Right hindlimb (tissue), 1 donor: Measurements from ENCODE around the gene ATP6V0C.

ENCODE experiments used
- DNase-seq: peaks from one replicate; pipeline ENCODE4 v3.0.0-alpha.2; 2018

The ATP6V0C gene

GRCh38 chr16:2512735-2513404 lies 882 bp upstream of the ATP6V0C start:
- peak; percentile 44 for DNase-seq

GRCh38 chr16:2514333-2515179 lies 804 bp downstream of the ATP6V0C start:
- DNase-seq = peak; percentile 49

GRCh38 chr16:2515180-2515851 lies 1.6 kb downstream of the ATP6V0C start:
- DNase-seq = no peak

- peak; percentile 11 for DNase-seq
Observed at GRCh38 chr16:2516391-2517240, 2.9 kb downstream of the ATP6V0C start.

DNA sequence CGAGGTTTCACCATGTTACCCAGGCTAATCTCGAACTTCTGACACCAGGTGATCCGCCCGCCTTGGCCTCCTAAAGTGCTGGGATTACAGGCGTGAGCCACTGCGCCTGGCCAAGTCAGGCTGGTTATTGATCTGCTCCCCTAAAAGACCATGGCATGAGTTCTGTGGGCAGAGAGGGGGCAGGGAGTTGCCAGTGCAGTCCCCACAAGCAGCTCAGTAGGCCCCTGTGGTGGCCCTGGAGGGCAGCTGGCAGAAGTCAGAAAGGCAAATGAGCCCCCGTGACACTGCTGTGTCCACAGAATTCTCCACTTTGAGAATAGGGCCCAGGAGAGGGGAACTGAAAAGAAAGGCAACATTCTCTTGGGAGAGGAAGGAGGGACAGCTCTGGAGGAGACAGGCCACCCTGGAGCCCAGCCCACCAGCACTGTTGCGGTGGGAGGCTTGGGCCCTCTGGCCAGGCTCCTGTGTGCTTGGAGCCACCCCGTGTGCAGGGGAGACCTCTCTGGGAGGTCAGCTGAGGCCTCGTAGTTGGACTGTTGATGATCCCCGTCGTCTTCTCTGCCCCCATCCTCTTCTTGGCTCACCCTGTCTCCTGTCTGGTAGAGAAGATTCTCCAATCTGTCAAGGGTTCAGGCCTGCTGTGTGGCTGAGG lies 4.3 kb downstream of the ATP6V0C start:
- peak; percentile 20 for DNase-seq

- peak; percentile 32 for DNase-seq
Observed at GRCh38 chr16:2518823-2519710, 5.3 kb downstream of the ATP6V0C start.

- no peak for DNase-seq
Observed at GRCh38 chr16:2519711-2520080, 5.9 kb downstream of the ATP6V0C start.

DNA sequence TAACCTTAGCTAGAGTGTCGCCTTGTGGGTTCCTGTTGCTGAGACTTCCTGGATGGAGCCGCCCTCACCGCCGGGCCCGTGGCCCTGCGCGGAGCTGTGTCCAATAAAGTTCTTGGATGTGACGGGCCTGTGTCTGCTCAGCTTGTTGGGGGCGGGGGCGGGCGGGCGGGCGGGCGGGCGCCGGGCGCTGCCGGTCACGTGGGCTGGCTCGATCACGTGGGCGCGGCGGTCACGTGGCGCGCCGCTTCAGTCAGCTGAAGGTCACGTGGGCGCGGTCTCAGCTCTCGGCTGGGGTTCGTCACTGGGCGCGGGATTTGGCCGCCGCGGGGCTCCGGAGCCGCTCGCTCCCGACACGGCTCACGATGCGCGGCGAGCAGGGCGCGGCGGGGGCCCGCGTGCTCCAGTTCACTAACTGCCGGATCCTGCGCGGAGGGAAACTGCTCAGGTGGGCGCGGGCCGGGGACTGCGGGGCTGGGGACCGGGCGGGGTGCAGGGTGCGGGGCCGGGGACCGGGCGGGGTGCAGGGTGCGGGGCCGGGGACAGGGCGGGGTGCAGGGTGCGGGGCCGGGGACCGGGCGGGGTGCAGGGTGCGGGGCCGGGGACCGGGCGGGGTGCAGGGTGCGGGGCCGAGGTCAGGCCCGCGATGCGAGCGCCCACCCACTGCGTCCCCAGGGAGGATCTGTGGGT lies 6.5 kb downstream of the ATP6V0C start, which contains the start of gene AMDHD2:
AMDHD2 (plus strand) TSS at position 275 of the 687 bp plus-strand sequence; CDS start at position 363, 88 bp downstream.
- peak; percentile 93 for DNase-seq

DNA sequence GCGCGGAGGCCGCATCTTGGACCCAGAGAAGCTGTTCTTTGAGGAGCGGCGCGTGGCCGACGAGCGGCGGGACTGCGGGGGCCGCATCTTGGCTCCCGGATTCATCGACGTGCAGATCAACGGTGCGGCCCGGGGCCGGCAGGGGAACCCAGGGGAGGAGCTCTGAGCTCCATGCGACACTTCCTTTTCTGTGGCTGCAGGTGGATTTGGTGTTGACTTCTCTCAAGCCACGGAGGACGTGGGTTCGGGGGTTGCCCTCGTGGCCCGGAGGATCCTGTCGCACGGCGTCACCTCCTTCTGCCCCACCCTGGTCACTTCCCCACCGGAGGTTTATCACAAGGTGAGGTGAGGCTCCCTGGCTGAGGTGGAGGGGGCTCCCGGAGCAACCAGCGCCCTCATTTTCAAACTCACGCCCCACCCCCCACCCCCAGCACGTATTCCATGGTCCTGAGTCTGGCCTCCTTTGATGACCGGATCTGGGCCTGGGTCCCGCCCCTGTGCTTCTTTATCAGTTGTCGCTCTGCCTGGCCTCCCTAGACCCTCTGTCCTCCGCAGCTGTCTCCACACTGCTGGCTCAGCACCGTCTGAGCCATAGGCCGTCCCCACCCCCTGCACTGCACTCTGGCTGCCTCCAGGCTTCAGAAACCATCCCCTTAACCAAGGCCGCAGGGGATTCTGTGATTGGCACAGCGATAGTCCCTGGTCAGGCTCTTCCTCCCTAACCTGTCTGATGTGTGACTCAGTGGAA lies 7.2 kb downstream of the ATP6V0C start:
- DNase-seq = peak; percentile 24

GRCh38 chr16:2523801-2524231 lies 10.1 kb downstream of the ATP6V0C start:
- DNase-seq = no peak

DNA sequence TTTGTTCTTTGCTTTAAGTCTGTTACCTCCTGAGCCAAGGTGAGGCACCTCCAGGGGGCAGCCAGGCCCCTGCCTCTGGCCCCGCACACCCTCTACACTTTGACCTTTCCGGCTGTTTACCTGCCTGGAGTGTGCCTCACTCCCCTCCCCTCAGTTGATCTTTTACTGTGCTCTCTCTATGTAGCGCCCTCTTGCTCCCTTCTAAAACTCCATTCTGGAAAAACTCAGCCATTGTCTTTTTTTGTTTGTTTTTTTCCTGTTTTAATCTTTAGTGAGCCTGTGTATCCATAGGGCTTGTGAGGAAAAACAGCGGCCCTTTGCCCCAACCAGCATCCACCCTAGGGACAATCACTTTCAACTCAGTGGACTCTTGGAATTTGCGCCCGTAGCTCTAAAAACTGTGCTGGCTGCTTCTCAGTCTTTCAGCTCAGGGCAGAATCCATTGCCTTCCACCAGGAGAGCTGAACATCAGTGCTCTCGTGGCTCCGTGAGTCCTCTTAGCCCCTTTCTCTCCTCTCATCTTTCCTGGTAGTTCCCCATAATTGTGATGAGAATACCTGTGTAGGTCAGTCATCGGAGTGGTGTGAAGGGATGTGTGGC lies 10.7 kb downstream of the ATP6V0C start:
- no peak for DNase-seq

DNA sequence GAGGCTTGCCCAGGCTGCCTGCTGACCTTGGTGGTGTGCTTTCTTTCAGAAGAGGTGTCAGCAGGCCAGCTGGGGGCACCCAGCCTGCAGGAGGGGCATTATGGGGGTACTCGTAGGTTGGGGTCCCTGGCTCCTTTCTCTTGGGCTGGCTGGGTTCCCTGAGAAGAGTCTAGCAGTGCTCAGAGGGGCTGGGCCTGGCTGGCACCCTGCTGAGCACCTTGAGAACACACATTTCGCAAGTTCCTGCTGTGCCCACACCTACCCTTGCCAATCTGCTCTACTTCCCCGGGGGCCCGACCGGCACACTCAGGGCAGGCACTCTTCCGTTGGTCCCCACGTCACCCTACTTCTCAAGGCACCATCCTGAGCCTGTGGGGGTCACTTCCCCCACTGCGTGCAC lies 12.4 kb downstream of the ATP6V0C start:
- DNase-seq = no peak

- DNase-seq = no peak
Observed at GRCh38 chr16:2527071-2527783, 13.5 kb downstream of the ATP6V0C start.

GRCh38 chr16:2527784-2528100 lies 14.0 kb downstream of the ATP6V0C start:
- no peak for DNase-seq

GRCh38 chr16:2528161-2529060 lies 14.7 kb downstream of the ATP6V0C start:
- DNase-seq = no peak

DNA sequence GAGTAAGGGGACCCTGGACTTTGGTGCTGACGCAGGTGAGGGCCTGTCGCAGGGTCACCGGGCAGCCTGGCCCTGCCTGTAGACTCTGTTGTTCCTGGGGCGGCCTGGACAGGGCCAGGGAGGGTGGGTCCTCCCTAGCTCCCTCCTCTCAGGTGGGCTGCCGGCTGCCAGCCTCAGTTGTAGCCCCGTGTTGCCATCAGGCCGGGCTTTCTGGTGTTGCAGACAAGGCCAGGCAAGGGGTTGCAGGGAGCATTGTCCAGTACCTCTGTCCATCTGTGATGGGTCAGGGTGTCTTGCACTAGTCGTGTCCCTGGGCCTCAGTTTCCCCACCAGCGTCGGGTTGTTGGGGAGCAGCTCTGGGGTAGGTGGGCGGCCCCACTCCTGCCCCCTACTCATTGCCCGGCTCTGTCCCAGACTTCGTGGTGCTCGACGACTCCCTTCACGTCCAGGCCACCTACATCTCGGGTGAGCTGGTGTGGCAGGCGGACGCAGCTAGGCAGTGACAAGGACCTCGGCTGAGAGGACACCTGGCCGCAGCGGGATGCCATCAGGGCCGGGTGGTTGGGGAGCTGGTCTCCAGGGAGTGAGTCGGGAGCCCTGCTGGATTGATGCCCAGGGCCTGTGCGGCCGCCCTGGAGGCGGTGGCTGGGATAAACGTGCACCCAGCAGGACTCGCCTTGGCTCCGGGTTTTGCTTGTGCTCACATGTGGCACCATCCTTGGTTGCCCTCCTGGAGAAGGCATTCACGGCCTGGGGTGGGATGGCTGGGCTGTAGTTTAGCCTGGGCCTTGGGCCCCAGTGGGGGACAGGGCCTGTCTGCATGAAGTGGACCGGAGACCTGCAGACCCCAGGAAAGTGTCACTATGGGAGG lies 15.5 kb downstream of the ATP6V0C start:
- DNase-seq = no peak
